IPS-18c (cell line): ENCODE results near the gene ARHGEF10L.

Source experiments
- H3K4me3 ChIP-seq: 2 replicates; pipeline ENCODE4 v1.7.0; 2013; ENCODE audit warnings: low read depth, mild to moderate bottlenecking, low read length, moderate library complexity; ENCODE audit not compliant: insufficient read depth
- H3K9me3 ChIP-seq: one replicate; pipeline ENCODE4 v1.6.1; 2013; ENCODE audit warnings: mild to moderate bottlenecking, low read length, moderate library complexity; ENCODE audit not compliant: control insufficient read depth, insufficient read depth

The ARHGEF10L gene

GRCh38 chr1:17646444-17647280 is 107.2 kb downstream of the ARHGEF10L start:
- H3K4me3 ChIP-seq: no peak overlapping the region
- H3K9me3 ChIP-seq: no peaks in the 10 kb centered on the region

- H3K4me3 ChIP-seq: no peak overlapping the region
- H3K9me3 ChIP-seq: no peaks in the 10 kb centered on the region
Observed at GRCh38 chr1:17648457-17649145, 109.1 kb downstream of the ARHGEF10L start.

GRCh38 chr1:17649371-17650106 is 110.0 kb downstream of the ARHGEF10L start:
- Histone ChIP-seq H3K4me3 (no peak overlapping the region), H3K9me3 (no peaks in the 10 kb centered on the region)

- H3K9me3 ChIP-seq: no peaks in the 10 kb centered on the region
- H3K4me3 ChIP-seq: no peak overlapping the region
Observed at GRCh38 chr1:17653276-17653675, 113.8 kb downstream of the ARHGEF10L start.

DNA sequence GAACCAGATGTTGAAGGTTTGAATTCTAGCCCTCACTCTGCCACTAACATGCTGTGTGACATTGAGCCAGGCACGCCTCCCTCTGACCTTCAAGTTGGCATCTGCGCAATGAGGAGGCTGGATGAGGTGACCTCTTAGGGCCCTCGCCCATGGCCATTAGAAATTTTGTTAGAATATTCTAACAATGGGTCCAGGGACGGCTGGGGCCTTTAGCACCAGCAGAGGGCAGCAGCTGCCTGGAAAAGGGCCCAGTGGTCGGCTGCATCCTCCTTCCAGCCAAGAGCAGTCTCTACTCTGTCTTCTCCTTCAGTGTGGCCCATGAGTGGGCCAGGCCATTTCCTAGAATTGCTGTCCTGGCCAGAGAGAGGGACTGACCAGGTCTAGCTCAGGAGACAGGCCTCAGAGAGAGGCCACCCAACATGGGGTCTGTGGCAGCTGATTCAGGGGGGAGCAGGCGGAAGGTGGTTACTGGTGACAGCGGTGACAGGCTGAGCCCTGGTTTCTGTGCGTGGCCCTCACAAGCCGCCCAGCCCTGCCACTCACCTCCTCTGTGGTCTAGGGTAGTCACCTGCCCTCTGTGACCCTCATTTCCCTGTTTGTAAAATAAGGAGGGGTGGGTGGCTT is 114.3 kb downstream of the ARHGEF10L start:
- no peak overlapping the region for H3K4me3 ChIP-seq
- no peaks in the 10 kb centered on the region for H3K9me3 ChIP-seq

GRCh38 chr1:17654519-17654918 is 115.0 kb downstream of the ARHGEF10L start:
- Histone ChIP-seq H3K4me3 (no peak overlapping the region), H3K9me3 (no peaks in the 10 kb centered on the region)

DNA sequence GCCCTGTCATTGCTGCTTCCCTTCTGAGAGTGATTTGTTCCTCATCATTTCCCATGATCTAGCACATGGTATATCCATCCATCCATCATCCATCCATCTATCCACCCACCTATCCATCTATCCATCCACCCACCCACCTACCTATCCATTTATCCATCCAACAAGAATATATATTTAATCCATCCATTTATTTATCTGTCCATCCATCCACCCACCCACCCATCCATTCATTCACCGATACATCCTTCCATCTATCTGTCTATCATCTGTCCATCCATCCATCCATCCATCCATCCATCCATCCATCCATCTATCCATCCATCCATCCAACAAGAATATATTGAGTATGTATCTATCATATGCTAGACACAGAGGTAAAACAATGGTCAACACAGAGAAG is 115.7 kb downstream of the ARHGEF10L start:
- no peaks in the 10 kb centered on the region for H3K9me3 ChIP-seq
- H3K4me3 ChIP-seq: no peak overlapping the region

GRCh38 chr1:17655922-17656321 is 116.4 kb downstream of the ARHGEF10L start:
- Histone ChIP-seq H3K9me3 (no peaks in the 10 kb centered on the region), H3K4me3 (no peak overlapping the region)

GRCh38 chr1:17657436-17657835 is 117.9 kb downstream of the ARHGEF10L start:
- no peaks in the 10 kb centered on the region for H3K9me3 ChIP-seq
- no peak overlapping the region for H3K4me3 ChIP-seq

DNA sequence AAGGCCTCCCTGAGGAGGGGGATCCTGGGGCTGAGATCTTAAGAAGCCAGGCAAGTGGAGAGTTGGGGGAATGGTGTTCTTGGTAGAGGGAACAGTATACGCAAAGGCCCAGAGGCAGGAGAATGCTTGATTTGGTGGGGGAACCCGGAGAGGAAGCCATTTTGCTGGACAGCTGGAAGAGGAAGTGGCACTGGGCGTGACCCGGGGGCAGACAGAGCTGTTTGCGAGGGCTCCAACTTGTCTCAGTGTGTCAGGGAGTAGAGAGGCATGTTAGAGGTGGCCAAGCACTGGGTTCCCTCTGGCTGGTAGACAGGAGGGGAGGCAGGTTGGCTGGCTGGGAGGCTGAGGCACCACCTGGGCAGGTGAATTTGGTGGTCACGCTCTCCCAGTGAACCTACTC is 119.3 kb downstream of the ARHGEF10L start:
- Histone ChIP-seq H3K4me3 (no peak overlapping the region), H3K9me3 (no peaks in the 10 kb centered on the region)

- H3K4me3 ChIP-seq: no peak overlapping the region
- H3K9me3 ChIP-seq: no peaks in the 10 kb centered on the region
Observed at GRCh38 chr1:17661546-17662157, 122.2 kb downstream of the ARHGEF10L start.

DNA sequence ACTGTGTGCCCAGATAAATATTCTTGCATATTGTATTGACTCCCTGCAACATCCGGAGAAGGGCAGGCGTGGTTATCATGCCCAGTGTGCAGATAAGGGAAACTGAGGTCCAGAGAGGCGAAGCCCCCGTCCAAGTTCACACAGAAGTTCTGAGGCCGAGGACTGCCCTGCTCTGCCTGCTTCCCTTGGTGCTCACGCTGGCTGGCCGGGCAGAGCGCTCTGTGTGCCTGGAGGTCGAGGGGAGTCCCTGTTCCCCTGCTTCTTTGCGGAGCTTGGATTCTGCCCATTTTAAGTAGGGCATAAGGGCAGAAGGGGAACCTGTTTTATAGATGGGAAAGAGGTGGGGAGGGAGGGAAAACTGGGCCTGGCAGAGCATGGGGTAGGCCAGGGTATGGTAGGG is 122.8 kb downstream of the ARHGEF10L start:
- Histone ChIP-seq H3K4me3 (no peak overlapping the region), H3K9me3 (no peaks in the 10 kb centered on the region)

DNA sequence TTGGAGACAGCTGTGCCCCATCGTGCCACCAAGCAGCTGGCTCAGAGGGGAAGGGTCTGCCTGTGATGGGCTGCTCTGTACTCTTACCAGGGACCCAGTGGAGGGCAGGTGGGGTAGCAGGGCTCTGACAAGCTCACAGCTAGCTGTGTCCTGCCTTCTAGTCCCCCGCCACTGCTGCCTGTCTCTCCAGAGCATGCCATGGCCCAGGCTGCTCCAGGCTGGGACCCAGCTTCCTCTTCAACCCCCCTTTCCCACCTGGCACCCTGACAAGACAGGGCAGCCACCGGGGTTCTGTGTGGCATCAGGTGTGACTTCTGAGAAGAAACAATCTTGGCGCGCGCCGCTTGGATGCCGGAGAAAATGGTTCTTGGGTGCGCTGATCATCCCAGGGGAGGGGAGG is 123.3 kb downstream of the ARHGEF10L start:
- no peaks in the 10 kb centered on the region for H3K9me3 ChIP-seq
- H3K4me3 ChIP-seq: no peak overlapping the region

DNA sequence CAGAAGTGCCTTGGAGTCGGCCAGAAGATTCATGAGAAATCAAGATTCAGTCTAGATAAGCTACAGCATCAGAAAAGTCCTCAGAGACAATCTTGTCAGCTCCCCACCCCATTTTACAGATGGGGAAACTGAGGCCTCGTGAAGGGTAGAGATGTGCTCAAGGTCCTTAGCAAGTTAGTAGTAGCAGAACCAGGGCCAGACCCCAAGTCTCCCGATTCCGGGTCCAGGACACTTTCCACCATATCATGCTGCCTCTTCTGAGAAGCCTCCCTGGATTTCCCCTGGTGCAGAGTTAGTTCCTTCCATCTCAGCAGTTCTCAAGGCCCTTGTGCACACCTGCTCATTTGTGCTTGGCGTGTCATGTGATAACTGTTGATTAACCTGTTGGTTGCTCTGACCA is 124.1 kb downstream of the ARHGEF10L start:
- H3K4me3 ChIP-seq: no peak overlapping the region
- H3K9me3 ChIP-seq: no peaks in the 10 kb centered on the region

GRCh38 chr1:17664322-17664721 is 124.8 kb downstream of the ARHGEF10L start:
- no peak overlapping the region for H3K4me3 ChIP-seq
- no peaks in the 10 kb centered on the region for H3K9me3 ChIP-seq

DNA sequence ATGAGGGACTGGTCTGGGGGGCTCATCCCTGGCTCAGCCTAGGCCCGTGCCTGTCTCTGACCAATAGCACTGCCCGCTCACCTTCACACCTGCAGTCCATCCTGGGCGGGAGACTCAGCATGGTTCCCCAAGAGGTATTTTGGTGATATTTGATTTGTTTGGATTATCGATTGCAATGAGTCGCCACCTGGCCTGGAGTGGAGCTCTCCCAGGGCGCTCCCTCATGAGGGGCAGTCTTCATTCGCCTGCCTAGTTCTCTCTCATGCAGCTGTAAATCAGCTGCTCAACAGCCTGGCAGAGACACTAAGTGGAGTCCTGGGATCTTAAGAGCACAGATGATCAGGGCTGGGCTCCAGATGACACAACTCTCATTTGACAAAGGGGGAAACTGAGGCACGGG is 125.6 kb downstream of the ARHGEF10L start:
- Histone ChIP-seq H3K4me3 (no peak overlapping the region), H3K9me3 (no peaks in the 10 kb centered on the region)
